ENCODE measurements around the gene ZNF330. TPM values are rescaled to one million over a fixed set of nuclear protein-coding genes. Genes with fewer than 3 reads are reported as not detected.
A peak's percentile ranks its signal among the peaks of the same experiment; 100 is the strongest.

ZNF330 gene
- polyA plus RNA-seq, 1 of the 3 experiments (the other 2 are of a cell fraction) = 19.4 TPM

GRCh38 chr4:141215030-141215429 lies 5.7 kb upstream of the ZNF330 start:
- H3K79me2 ChIP-seq (ENCODE audit: insufficient read depth) = no peaks in the 10 kb centered on the region
- POLR2A ChIA-PET = interaction anchor here (0.6 kb wide), 1 partner anchor 1231 kb away, joined by 3 read pairs; no protein-coding TSS in a partner anchor
- H3K36me3 ChIP-seq (replicated peaks in 1 of 2; ENCODE audit: control insufficient read depth in 1 of 2, insufficient read depth in 2 of 2, low read length in 1 of 2) = no peaks in the 10 kb centered on the region
- H3K9ac ChIP-seq = no peak overlapping the region
- H3K4me1 ChIP-seq (ENCODE audit: control insufficient read depth in 1 of 2, insufficient read depth in 2 of 2, low read depth in 1 of 2, low read length in 1 of 2) = peaks cover under 1 to 6% of the 10 kb centered on the region in 2 experiments; a peak in 3 of 4 replicates
- no peaks in the 10 kb centered on the region for H4K20me1 ChIP-seq (ENCODE audit: insufficient read depth)
- no peak overlapping the region for H3K4me2 ChIP-seq
- peak overlapping the region in 1 of 2 experiments; percentile 40; a peak in 1 of 4 replicates for H3K27ac ChIP-seq (ENCODE audit: low read depth in 2 of 2, low read length in 1 of 2)
- H2AFZ ChIP-seq (ENCODE audit: low read depth) = no peak overlapping the region
- no peaks in the 10 kb centered on the region for H3K27me3 ChIP-seq (ENCODE audit: insufficient read depth)
- peak; percentile 19 for DNase-seq
- no peak overlapping the region for H3K4me3 ChIP-seq (ENCODE audit: low read depth in 2 of 2, low read length in 1 of 2)
- no peaks in the 10 kb centered on the region for H3F3A ChIP-seq (replicated peaks; ENCODE audit: insufficient read depth)
- H3K9me2 ChIP-seq = no peaks in the 10 kb centered on the region
- no peaks in the 10 kb centered on the region for H3K9me3 ChIP-seq
- CTCF ChIA-PET = no interaction called here
- TF ChIP-seq USF2 (IDR thresholded peaks at IDR 0.05; ENCODE audit: borderline replicate concordance, low read depth, low read length) = no peak
- no peak for TF ChIP-seq MAX (IDR thresholded peaks at IDR 0.05; ENCODE audit: low read depth)
- peak; percentile 36 for TF ChIP-seq NFIC (IDR thresholded peaks at IDR 0.05; ENCODE audit: borderline replicate concordance)
- no peak for TF ChIP-seq FOXJ3 (CRISPR knock-in tag; IDR thresholded peaks at IDR 0.05)
- peak; percentile 92 for TF ChIP-seq TCF12 (IDR thresholded peaks at IDR 0.05)
- TF ChIP-seq RAD21 (IDR thresholded peaks at IDR 0.05; ENCODE audit: low read length) = no peak
- TF ChIP-seq FOXM1 (IDR thresholded peaks at IDR 0.05; ENCODE audit: low read depth) = no peak
- no peak for TF ChIP-seq USF1 (IDR thresholded peaks at IDR 0.05; ENCODE audit: borderline replicate concordance, low read depth)
- TF ChIP-seq FOSL2 (IDR thresholded peaks at IDR 0.05; ENCODE audit: borderline replicate concordance, low read depth) = no peak
- TF ChIP-seq MEF2A (IDR thresholded peaks at IDR 0.05; ENCODE audit: borderline replicate concordance, low read depth) = no peak
- TF ChIP-seq SMC3 (IDR thresholded peaks at IDR 0.05; ENCODE audit: low read depth, low read length) = no peak
- no peak for TF ChIP-seq ELF1 (IDR thresholded peaks at IDR 0.05)
- TF ChIP-seq JUND (IDR thresholded peaks at IDR 0.05) = no peak
- no peak for TF ChIP-seq REST (IDR thresholded peaks at IDR 0.05; ENCODE audit: low read depth, low read length)
- no peak for TF ChIP-seq TEAD4 (IDR thresholded peaks at IDR 0.05; ENCODE audit: borderline replicate concordance, insufficient read depth)
- no peak for TF ChIP-seq GATA2 (CRISPR knock-in tag; IDR thresholded peaks at IDR 0.05)
- TF ChIP-seq CHD2 (IDR thresholded peaks at IDR 0.05; ENCODE audit: low read length, partially characterized antibody) = no peak
- no peak for TF ChIP-seq GABPA (IDR thresholded peaks at IDR 0.05; ENCODE audit: low read depth)
- TF ChIP-seq EZH2phosphoT487 (IDR thresholded peaks at IDR 0.05; ENCODE audit: borderline replicate concordance, low read depth) = no peak
- TF ChIP-seq SIN3A (IDR thresholded peaks at IDR 0.05; ENCODE audit: borderline replicate concordance, low read depth, low read length) = no peak
- no peak for TF ChIP-seq NRF1 (IDR thresholded peaks at IDR 0.05; ENCODE audit: low read depth, low read length)
- TF ChIP-seq POLR2AphosphoS5 (IDR thresholded peaks at IDR 0.05; ENCODE audit: low read depth, low read length) = peak; percentile 56; the same call in 1 of the 2 replicates
- TF ChIP-seq CTCF (IDR thresholded peaks at IDR 0.05) = no peak
- peak; percentile 33 to 68; a peak in 3 of 4 replicates for TF ChIP-seq EP300 (IDR thresholded peaks at IDR 0.05; ENCODE audit: borderline replicate concordance in 1 of 2, low read depth in 1 of 2, low read length in 1 of 2)
- no peak for TF ChIP-seq ZBTB33 (IDR thresholded peaks at IDR 0.05; ENCODE audit: borderline replicate concordance, low read depth)
- no peak for TF ChIP-seq YY1 (IDR thresholded peaks at IDR 0.05; ENCODE audit: low read depth)
- TF ChIP-seq RFX5 (IDR thresholded peaks at IDR 0.05; ENCODE audit: low read length) = no peak
